Measurements from ENCODE around the gene MFAP2. TPM values are rescaled to one million over a fixed set of nuclear protein-coding genes. Genes with fewer than 3 reads are reported as not detected.

Gene MFAP2
- total RNA-seq, 1 experiment from 2014 or later, result 152 TPM

- no CpG with 5 or more reads among the region's 14 CpGs for WGBS (ENCODE audit: extremely low coverage, insufficient read length, low lambda C conversion rate)
- no peak overlapping the region for H4K5ac ChIP-seq (ENCODE audit: insufficient read length, low read depth, low read length)
- H3K4me1 Mint-ChIP-seq, result no peaks in the 10 kb centered on the region
- H3T11ph ChIP-seq (ENCODE audit: low read length), result no peak overlapping the region
- no peaks in the 10 kb centered on the region for H3K9me3 Mint-ChIP-seq
- H2AFZ ChIP-seq (ENCODE audit: low read length), result no peak overlapping the region
- H3K27me3 Mint-ChIP-seq (ENCODE audit: low read depth), result no peaks in the 10 kb centered on the region
- H3K27ac ChIP-seq (ENCODE audit: insufficient read length, low read depth, low read length), result no peak overlapping the region
- H3K23ac ChIP-seq (ENCODE audit: insufficient read length, low read depth, low read length), result no peak overlapping the region
- no peaks in the 10 kb centered on the region for H3K4me1 ChIP-seq (ENCODE audit: insufficient read depth, low read length)
- H3K14ac ChIP-seq (ENCODE audit: insufficient read depth, low read length), result no peak overlapping the region
- no peak overlapping the region for H4K8ac ChIP-seq (replicated peaks; ENCODE audit: insufficient read length, low read depth, low read length)
- no peak overlapping the region for H3K18ac ChIP-seq (ENCODE audit: insufficient read length, low read depth, low read length)
- no peak overlapping the region for H2BK5ac ChIP-seq (ENCODE audit: insufficient read length, low read length)
- no peak overlapping the region for H2BK20ac ChIP-seq (ENCODE audit: low read depth, low read length, poor library complexity, severe bottlenecking)
- no peak overlapping the region for H3K27ac Mint-ChIP-seq
- no peak overlapping the region for H3K4ac ChIP-seq (ENCODE audit: low read depth, low read length)
- H3K9me3 ChIP-seq (ENCODE audit: control insufficient read depth, low read depth, low read length), result no peaks in the 10 kb centered on the region
- H2AK5ac ChIP-seq (ENCODE audit: insufficient read length, low read length), result no peak overlapping the region
- peaks cover 13 to 35% (median 32%) of the 10 kb centered on the region in 3 experiments for H3K36me3 Mint-ChIP-seq (ENCODE audit: insufficient read depth in 1 of 3, low read depth in 3 of 3)
- TF ChIP-seq, protein P1, sequence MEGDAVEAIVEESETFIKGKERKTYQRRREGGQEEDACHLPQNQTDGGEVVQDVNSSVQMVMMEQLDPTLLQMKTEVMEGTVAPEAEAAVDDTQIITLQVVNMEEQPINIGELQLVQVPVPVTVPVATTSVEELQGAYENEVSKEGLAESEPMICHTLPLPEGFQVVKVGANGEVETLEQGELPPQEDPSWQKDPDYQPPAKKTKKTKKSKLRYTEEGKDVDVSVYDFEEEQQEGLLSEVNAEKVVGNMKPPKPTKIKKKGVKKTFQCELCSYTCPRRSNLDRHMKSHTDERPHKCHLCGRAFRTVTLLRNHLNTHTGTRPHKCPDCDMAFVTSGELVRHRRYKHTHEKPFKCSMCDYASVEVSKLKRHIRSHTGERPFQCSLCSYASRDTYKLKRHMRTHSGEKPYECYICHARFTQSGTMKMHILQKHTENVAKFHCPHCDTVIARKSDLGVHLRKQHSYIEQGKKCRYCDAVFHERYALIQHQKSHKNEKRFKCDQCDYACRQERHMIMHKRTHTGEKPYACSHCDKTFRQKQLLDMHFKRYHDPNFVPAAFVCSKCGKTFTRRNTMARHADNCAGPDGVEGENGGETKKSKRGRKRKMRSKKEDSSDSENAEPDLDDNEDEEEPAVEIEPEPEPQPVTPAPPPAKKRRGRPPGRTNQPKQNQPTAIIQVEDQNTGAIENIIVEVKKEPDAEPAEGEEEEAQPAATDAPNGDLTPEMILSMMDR (conservative IDR thresholded peaks at IDR 0.05), result no peak
- no peak for DNase-seq
- H4K20me1 ChIP-seq (ENCODE audit: control insufficient read depth, insufficient read depth, insufficient read length), result no peaks in the 10 kb centered on the region
- H3K56ac ChIP-seq (ENCODE audit: insufficient read length, low read depth, low read length), result no peak overlapping the region
- H2BK120ac ChIP-seq (ENCODE audit: low read depth, low read length, poor library complexity, severe bottlenecking), result no peak overlapping the region
- no peaks in the 10 kb centered on the region for H3K79me2 ChIP-seq (ENCODE audit: insufficient read depth, low read length)
- no peak overlapping the region for H2BK12ac ChIP-seq (ENCODE audit: insufficient read length, low read depth, low read length)
- H3K4me3 Mint-ChIP-seq, result no peak overlapping the region
- no peak overlapping the region for H4K91ac ChIP-seq (ENCODE audit: insufficient read length, low read depth, low read length)
- no peak overlapping the region for H3K9ac ChIP-seq (ENCODE audit: extremely low read depth, insufficient read length, low read length)
- no peak overlapping the region for H3K4me2 ChIP-seq (ENCODE audit: insufficient read depth, insufficient read length, low read length)
- H3K27me3 ChIP-seq (ENCODE audit: insufficient read depth, low read length), result no peaks in the 10 kb centered on the region
- no peaks in the 10 kb centered on the region for H3K79me1 ChIP-seq (ENCODE audit: insufficient read depth, low read depth, low read length, poor library complexity, severe bottlenecking)
- no peak overlapping the region for H2BK15ac ChIP-seq (ENCODE audit: low read depth, low read length)
- H3K23me2 ChIP-seq (ENCODE audit: insufficient read length, low read depth, low read length, poor library complexity, severe bottlenecking), result no peaks in the 10 kb centered on the region
Observed at GRCh38 chr1:16996845-16997244, 16.4 kb upstream of the MFAP2 start.

Measured in H9 (cell line).